GM12892 (cell line): ENCODE measurements around the gene CTSC.

Experiments used
- POLR2A ChIP-seq: IDR thresholded peaks from 2 replicates; pipeline ENCODE4 v1.6.1; 2011; ENCODE audit warnings: low read depth, low read length, control low read depth
- POLR2AphosphoS5 ChIP-seq: IDR thresholded peaks from 2 replicates; pipeline ENCODE4 v1.6.1; 2011; ENCODE audit warnings: low read depth, low read length, control low read depth

- TF ChIP-seq POLR2AphosphoS5 (no peak), POLR2A (no peak)
Measured at GRCh38 chr11:88305430-88305829, 32.1 kb downstream of the CTSC start.
